Measurements from ENCODE around the gene PSMG2.

DNA sequence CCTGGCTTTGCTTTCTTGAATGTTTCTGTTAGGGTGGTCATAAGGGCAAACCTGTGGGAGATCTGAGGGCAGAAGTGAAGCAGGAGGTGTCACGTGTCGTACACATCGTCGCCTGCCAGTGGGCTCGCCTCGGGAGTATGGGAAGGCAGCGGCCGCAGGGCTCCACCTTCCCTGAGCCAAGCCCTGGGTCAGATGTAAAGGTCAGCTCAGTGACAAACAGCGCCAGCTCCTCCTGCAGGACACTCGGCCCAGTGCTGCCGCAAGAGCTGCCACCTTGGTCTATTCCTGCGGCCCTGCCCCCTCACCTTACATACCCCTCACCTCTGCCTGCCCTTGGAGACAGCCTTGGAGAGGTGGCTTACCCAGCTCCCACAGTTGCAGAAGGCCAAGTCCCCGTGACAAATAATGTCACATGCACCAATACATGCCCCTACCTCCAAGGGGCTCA lies 64.2 kb downstream of the PSMG2 start:
- TF ChIP-seq POLR2A (IDR thresholded peaks at IDR 0.05) (no peak), CTCF (IDR thresholded peaks at IDR 0.05) (no peak)

Measured in thyroid gland (tissue), 4 donors.